ENCODE measurements around the gene ZNF770. TPM values are rescaled to one million over a fixed set of nuclear protein-coding genes. Genes with fewer than 3 reads are reported as not detected.

The ZNF770 gene
- total RNA-seq, 2 donors from 2014 or later = 52.3 to 86.1 TPM

DNA sequence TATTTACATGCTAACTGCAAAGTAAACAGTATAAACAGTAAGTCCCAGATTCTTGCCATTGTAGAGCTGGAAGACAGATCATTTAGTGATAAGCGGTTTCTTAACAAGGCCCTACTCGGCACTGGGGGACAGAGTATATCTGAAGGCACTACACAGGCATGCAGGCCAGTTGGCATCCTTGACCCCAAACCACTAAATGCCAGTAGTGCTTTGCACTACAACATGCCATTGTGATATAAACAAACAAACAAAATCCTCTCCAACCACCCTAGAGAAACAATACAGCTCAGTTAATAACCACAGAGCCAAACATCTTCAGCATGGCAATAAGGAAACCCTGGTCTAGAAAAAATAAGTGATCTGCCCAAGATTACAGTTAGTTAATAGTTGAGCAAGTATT is 23.8 kb downstream of the ZNF770 start:
- 88 to 93% methylated on average over 2 of the region's 2 CpGs for WGBS, 2 experiments (ENCODE audit: insufficient coverage in 1 of 2, insufficient read length in 1 of 2)
- Histone ChIP-seq H3K27me3 (ENCODE audit: control insufficient read depth, insufficient read depth, low read length, poor library complexity, severe bottlenecking) (no peaks in the 10 kb centered on the region), H3K9me3 (ENCODE audit: control insufficient read depth, low read length) (no peaks in the 10 kb centered on the region), H3K36me3 (ENCODE audit: control insufficient read depth, insufficient read depth, low read length) (peaks cover 57% of the 10 kb centered on the region), H3K27ac (ENCODE audit: low read depth, low read length) (no peak overlapping the region), H3K4me1 (ENCODE audit: control insufficient read depth, insufficient read depth, low read length) (no peaks in the 10 kb centered on the region), H3K9ac (ENCODE audit: extremely low read depth, low read length, poor library complexity, severe bottlenecking) (no peak overlapping the region), H3K4me3 (ENCODE audit: low read length) (no peak overlapping the region)
- Mint-ChIP-seq H3K9me3 (no peaks in the 10 kb centered on the region), H3K4me3 (no peak overlapping the region), H3K27me3 (ENCODE audit: insufficient read depth) (no peaks in the 10 kb centered on the region), H3K4me1 (peaks cover 21% of the 10 kb centered on the region), H3K36me3 (ENCODE audit: low read depth) (peaks cover 36% of the 10 kb centered on the region), H3K27ac (no peak overlapping the region)
- DNase-seq = no peak
- TF ChIP-seq, protein P1, sequence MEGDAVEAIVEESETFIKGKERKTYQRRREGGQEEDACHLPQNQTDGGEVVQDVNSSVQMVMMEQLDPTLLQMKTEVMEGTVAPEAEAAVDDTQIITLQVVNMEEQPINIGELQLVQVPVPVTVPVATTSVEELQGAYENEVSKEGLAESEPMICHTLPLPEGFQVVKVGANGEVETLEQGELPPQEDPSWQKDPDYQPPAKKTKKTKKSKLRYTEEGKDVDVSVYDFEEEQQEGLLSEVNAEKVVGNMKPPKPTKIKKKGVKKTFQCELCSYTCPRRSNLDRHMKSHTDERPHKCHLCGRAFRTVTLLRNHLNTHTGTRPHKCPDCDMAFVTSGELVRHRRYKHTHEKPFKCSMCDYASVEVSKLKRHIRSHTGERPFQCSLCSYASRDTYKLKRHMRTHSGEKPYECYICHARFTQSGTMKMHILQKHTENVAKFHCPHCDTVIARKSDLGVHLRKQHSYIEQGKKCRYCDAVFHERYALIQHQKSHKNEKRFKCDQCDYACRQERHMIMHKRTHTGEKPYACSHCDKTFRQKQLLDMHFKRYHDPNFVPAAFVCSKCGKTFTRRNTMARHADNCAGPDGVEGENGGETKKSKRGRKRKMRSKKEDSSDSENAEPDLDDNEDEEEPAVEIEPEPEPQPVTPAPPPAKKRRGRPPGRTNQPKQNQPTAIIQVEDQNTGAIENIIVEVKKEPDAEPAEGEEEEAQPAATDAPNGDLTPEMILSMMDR (conservative IDR thresholded peaks at IDR 0.05) = no peak

DNA sequence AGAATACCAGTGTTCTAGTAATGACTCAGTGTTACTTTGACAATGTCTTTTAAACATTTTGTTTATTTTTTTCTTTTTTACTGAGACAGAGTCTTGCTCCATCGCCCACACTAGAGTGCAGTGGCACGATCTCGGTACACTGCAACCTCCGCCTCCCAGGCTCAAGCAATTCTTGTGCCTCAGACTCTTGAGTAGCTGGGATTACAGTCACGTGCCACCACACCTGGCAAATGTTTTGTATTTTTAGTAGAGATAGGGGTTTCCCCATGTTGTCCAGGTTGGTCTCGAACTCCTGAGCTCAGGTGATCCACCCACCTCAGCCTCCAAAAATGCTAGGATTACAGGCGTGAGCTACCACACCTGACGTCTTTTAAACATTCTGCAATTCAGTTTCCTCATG is 34.2 kb downstream of the ZNF770 start:
- Histone ChIP-seq H3K27ac (ENCODE audit: low read depth, low read length) (no peak overlapping the region), H3K4me3 (ENCODE audit: low read length) (no peak overlapping the region), H3K4me1 (ENCODE audit: control insufficient read depth, insufficient read depth, low read length) (no peaks in the 10 kb centered on the region), H3K36me3 (ENCODE audit: control insufficient read depth, insufficient read depth, low read length) (peaks cover 40% of the 10 kb centered on the region), H3K9me3 (ENCODE audit: control insufficient read depth, low read length) (peaks cover 13% of the 10 kb centered on the region), H3K9ac (ENCODE audit: extremely low read depth, low read length, poor library complexity, severe bottlenecking) (no peak overlapping the region), H3K27me3 (ENCODE audit: control insufficient read depth, insufficient read depth, low read length, poor library complexity, severe bottlenecking) (no peaks in the 10 kb centered on the region)
- 95 to 97% methylated on average over 7 to 8 of the region's 8 CpGs for WGBS, 2 experiments (ENCODE audit: insufficient coverage in 1 of 2, insufficient read length in 1 of 2)
- Mint-ChIP-seq H3K27ac (no peak overlapping the region), H3K4me1 (no peaks in the 10 kb centered on the region), H3K36me3 (ENCODE audit: low read depth) (peaks cover 47% of the 10 kb centered on the region), H3K27me3 (ENCODE audit: insufficient read depth) (no peaks in the 10 kb centered on the region), H3K4me3 (no peak overlapping the region), H3K9me3 (peaks cover 5% of the 10 kb centered on the region)
- TF ChIP-seq, protein P1 (conservative IDR thresholded peaks at IDR 0.05) = no peak
- DNase-seq = no peak

- H3K4me1 ChIP-seq (ENCODE audit: control insufficient read depth, insufficient read depth, low read length) = no peaks in the 10 kb centered on the region
Observed at GRCh38 chr15:34952481-34952880, 35.6 kb downstream of the ZNF770 start.

More at GRCh38 chr15:34952481-34952880, 35.6 kb downstream of the ZNF770 start:
- no peak overlapping the region for H3K4me3 ChIP-seq (ENCODE audit: low read length)
- Mint-ChIP-seq H3K27me3 (ENCODE audit: insufficient read depth) (no peaks in the 10 kb centered on the region), H3K27ac (no peak overlapping the region), H3K4me3 (no peak overlapping the region), H3K4me1 (no peaks in the 10 kb centered on the region), H3K36me3 (ENCODE audit: low read depth) (peaks cover 53% of the 10 kb centered on the region), H3K9me3 (peaks cover 6% of the 10 kb centered on the region)
- DNase-seq = no peak
- no peak overlapping the region for H3K27ac ChIP-seq (ENCODE audit: low read depth, low read length)
- TF ChIP-seq, protein P1 (conservative IDR thresholded peaks at IDR 0.05) = no peak
- peaks cover 13% of the 10 kb centered on the region for H3K9me3 ChIP-seq (ENCODE audit: control insufficient read depth, low read length)
- H3K27me3 ChIP-seq (ENCODE audit: control insufficient read depth, insufficient read depth, low read length, poor library complexity, severe bottlenecking) = no peaks in the 10 kb centered on the region
- H3K9ac ChIP-seq (ENCODE audit: extremely low read depth, low read length, poor library complexity, severe bottlenecking) = no peak overlapping the region
- H3K36me3 ChIP-seq (ENCODE audit: control insufficient read depth, insufficient read depth, low read length) = peaks cover 47% of the 10 kb centered on the region

Measured in endodermal cell (in vitro differentiated cells).